Right lobe of liver (tissue), 6 donors: Measurements from ENCODE around the gene TJP3. TPM values are rescaled to one million over a fixed set of nuclear protein-coding genes. Genes with fewer than 3 reads are reported as not detected.

Source experiments
- ATAC-seq, 4 donors: fragments of 200-7000 bp; cut with Tn5 transposase; one replicate each; pipeline ENCODE4 v1.9.1; 2020; ENCODE audit warnings: mild to moderate bottlenecking in 4 of 4, moderate library complexity in 4 of 4
- DNase-seq, 3 donors: peaks; one replicate each; pipeline ENCODE4 v3.0.0-alpha.2; 2020
- H3K27ac ChIP-seq, 3 donors: fragments of 200-600 bp; one replicate each; pipeline ENCODE4 v1.8.0; 2022
- H3K27me3 ChIP-seq, 2 donors: fragments of 200-600 bp; one replicate each; pipeline ENCODE4 v1.8.0; 2022
- H3K36me3 ChIP-seq, 4 donors: fragments of 200-600 bp; sonication (generic) in 1 of 4; one replicate each; pipeline versions ENCODE4 v1.5.1 to v1.8.0; 2017 to 2022; ENCODE audit warnings: control low read depth in 1 of 4
- H3K4me1 ChIP-seq, 4 donors: fragments of 200-600 bp; sonication (generic) in 1 of 4; one replicate each; pipeline versions ENCODE4 v1.5.1 to v1.8.0; 2017 to 2022; ENCODE audit warnings: control low read depth in 1 of 4
- H3K4me3 ChIP-seq, 3 donors: fragments of 200-600 bp; one replicate each; pipeline ENCODE4 v1.8.0; 2022
- H3K9me3 ChIP-seq, 4 donors: fragments of 200-600 bp; sonication (generic) in 1 of 4; one replicate each; pipeline versions ENCODE4 v1.5.1 to v1.8.0; 2017 to 2022; ENCODE audit warnings: control low read depth in 1 of 4
- POLR2A ChIP-seq: fragments of 450-650 bp; IDR thresholded peaks from one replicate; pipeline ENCODE4 v1.6.1; 2017; ENCODE audit warnings: antibody characterized with exemption, mild to moderate bottlenecking
- WGBS: methylation state at CpG from one replicate; pipeline ENCODE4 v1.1.6; 2018; ENCODE audit warnings: low coverage, low lambda C conversion rate; ENCODE audit not compliant: insufficient coverage; ENCODE audit errors: missing lambda C conversion rate; 5-methylcytosine and 5-hydroxymethylcytosine counted together
- intact Hi-C, 2 donors: fragments of 100-400 bp; cut with DNase I; formaldehyde crosslinking; loops; one replicate each; pipeline versions ENCODE4 v1.11.2 to v1.14.1; 2022
- total RNA-seq, 6 experiments: library from RNA; depleted of rRNA in 2 of 6; stranded (reverse); fragments of >200 nt in 2 of 6; fragmentation: NEBNext Ultra II Directional in 3 of 6; extraction: Animal tissue kit (Norgen Biotek cat#: 25700) in 3 of 6; gene quantifications; one replicate each; pipeline versions ENCODE4 v1.1.0 to v1.2.4, GENCODE V29; 2016 to 2023
- TF ChIP-seq, protein P1 (sequence below), 4 donors: fragments of 200-600 bp in 3 of 4; fragments of 450-650 bp in 1 of 4; IDR thresholded peaks; one replicate each; pipeline versions ENCODE4 v1.5.1 to v1.8.0; 2016 to 2022; ENCODE audit warnings: antibody characterized with exemption in 4 of 4, mild to moderate bottlenecking in 2 of 4
- donor health status: DM: no; HTN: yes; CAD: no.
- donor health status: DM: no; HTN: no; CAD: no.
- donor health status: DM: no; HTN: no; CAD: no.
- donor health status: DM: no; HTN: yes; CAD: no.
- donor health status: DM: no; HTN: yes; CAD: no.

TJP3 gene
- total RNA-seq, 6 experiments from 2014 or later: 7.9 to 27.0 (median 16.5) TPM

DNA sequence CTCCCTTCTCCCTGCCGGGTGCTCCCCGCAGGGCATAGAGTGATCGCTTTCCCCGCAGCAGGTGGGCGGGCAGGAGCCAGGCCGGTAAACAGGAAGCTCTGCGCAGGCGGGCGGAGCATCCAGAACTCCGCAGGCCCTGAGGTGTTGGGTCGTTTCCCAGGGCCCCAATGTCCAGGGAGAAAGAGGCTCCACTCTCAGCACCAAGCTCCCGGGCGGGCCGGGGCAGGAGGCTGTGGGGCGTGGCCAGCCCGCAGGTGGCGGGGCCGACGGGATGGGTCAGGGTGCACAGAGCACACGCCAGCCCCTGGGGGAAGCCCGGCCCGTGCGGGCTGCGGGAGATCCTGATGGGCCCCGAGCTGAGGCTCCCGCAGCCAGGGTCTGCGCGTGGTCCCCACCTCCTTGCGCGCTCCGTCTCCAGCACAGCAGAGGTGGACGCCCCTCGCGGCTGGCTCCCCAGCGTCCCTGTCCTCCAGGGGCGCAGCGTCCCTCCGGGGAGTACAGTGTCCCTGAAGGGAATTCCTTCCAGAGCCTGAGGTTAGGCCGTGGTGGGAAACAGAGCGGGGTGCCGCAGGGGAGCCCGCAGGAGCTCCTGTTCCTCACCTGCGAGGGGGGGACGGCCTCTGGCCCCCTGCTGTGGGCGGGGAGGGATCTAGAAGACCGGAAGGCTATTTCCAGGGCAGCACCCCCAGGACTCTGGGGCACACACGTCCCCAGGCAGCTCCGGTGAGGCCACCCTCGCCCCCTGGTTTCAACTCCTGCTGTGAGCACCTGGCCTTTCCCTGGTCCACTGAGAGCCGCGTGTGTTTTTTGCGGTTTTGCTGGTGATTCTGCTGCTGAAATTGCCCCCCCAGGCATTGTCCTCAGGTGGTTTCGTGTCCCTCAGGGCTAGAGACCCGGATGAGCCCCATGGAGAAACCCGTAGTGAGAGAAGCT, 20.1 kb upstream of the TJP3 start:
- Histone ChIP-seq H3K36me3 (no peaks in the 10 kb centered on the region), H3K27ac (no peak overlapping the region), H3K4me1 (peaks cover 0 to 10% (median 0%) of the 10 kb centered on the region in 4 donors), H3K27me3 (no peaks in the 10 kb centered on the region), H3K9me3 (no peaks in the 10 kb centered on the region), H3K4me3 (peak overlapping the region in 2 of 3 donors; percentile 2 to 5)
- DNase-seq: peak; percentile 49 to 72 (median 50)
- WGBS: 75% methylated on average over 3 of the region's 55 CpGs
- peak; percentile 59 to 81 (median 62) for ATAC-seq
- TF ChIP-seq POLR2A: no peak
- TF ChIP-seq, protein P1, sequence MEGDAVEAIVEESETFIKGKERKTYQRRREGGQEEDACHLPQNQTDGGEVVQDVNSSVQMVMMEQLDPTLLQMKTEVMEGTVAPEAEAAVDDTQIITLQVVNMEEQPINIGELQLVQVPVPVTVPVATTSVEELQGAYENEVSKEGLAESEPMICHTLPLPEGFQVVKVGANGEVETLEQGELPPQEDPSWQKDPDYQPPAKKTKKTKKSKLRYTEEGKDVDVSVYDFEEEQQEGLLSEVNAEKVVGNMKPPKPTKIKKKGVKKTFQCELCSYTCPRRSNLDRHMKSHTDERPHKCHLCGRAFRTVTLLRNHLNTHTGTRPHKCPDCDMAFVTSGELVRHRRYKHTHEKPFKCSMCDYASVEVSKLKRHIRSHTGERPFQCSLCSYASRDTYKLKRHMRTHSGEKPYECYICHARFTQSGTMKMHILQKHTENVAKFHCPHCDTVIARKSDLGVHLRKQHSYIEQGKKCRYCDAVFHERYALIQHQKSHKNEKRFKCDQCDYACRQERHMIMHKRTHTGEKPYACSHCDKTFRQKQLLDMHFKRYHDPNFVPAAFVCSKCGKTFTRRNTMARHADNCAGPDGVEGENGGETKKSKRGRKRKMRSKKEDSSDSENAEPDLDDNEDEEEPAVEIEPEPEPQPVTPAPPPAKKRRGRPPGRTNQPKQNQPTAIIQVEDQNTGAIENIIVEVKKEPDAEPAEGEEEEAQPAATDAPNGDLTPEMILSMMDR (IDR thresholded peaks at IDR 0.05): no peak
- intact Hi-C loops: no loop called here

DNA sequence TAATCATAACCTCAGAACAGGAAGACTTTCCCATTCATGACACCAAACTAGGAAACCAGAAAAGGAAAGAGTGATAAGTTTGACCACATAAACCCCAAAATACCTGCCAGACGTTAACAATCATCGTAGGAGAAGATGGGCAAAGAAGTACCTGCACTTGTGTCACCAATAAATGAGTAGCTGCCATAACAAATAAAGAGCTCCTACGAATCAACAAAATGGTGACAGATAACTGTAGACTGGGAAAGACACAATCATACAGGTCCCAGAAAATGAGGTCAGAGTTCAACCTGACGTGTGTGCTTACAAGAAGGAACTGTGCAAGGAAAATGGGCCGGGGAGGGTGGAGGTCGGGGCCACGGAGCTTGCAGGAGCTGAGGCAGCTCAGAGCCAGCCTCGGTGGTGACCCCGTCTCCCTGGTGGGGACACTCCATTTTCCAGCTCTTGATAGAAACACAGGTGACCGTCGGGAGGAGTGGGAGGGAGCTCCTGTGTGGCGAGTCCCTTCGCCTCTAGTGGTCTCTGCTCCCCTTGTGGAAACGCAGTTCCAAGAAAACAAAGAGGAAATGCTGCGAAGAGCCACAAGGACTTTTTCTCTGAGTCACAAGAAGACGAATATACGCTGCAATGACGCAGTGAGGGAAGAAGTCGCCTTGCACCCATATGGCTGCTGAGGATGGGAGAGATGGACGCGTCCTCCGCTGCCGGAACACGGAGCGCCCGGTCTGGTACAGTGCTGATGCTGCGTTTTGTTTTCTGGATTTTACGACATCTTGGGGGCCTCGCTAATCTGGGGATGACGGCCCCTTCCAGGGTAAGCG, 17.4 kb upstream of the TJP3 start:
- H3K4me1 ChIP-seq: peaks cover 0 to 10% (median 0%) of the 10 kb centered on the region in 4 donors

DNA sequence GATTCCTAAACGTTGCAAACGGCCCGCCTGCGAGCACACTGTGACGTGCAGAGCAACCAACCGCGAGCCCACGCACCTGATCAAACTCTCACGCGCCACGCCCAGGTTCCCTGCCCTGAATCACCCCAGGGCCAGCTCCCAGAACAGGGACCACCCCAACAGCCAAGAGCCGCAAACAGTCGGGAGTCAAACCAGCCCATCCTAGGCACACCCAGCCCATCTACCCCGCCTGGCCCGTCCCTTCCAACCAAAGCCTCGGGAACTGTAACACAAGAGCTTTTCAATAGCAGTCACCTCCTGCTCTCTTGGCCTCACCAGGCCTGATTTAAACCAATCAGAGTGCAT, 16.8 kb upstream of the TJP3 start:
- no peaks in the 10 kb centered on the region for H3K36me3 ChIP-seq
- no peak overlapping the region for H3K4me3 ChIP-seq

More for the DNA sequence above, 17.4 kb upstream of the TJP3 start:
- Histone ChIP-seq H3K9me3 (no peaks in the 10 kb centered on the region), H3K27ac (no peak overlapping the region), H3K27me3 (no peaks in the 10 kb centered on the region), H3K4me3 (no peak overlapping the region), H3K36me3 (no peaks in the 10 kb centered on the region)
- ATAC-seq (no peak), DNase-seq (no peak)
- WGBS: 72% methylated on average over 11 of the region's 31 CpGs
- intact Hi-C loops: no loop called here
- TF ChIP-seq, protein P1 (IDR thresholded peaks at IDR 0.05): no peak
- TF ChIP-seq POLR2A: no peak

DNA sequence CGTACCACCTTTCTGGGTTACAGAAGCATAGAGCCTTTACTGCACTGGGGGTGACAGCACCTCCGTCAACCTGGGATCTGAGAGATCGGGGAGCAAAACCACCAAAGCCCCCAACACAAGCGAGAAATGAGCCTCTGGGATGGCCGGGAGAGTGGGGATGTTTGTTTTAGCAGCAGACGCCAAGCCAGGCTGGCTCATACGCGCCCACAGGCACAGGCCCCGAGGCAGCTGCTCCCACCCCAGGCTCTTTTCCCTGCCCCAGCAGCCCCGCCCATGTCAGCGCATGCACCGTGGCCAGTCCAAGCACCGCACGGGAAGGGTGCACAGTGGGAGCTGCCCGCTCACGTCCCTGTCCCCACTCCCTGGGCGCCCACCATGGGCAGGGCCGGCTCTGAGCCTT, 16.5 kb upstream of the TJP3 start:
- peaks cover 0 to 10% (median 0%) of the 10 kb centered on the region in 4 donors for H3K4me1 ChIP-seq
- ATAC-seq: no peak
- TF ChIP-seq, protein P1 (IDR thresholded peaks at IDR 0.05): no peak
- no peak for TF ChIP-seq POLR2A
- no peak for DNase-seq
- 100% methylated on average over 6 of the region's 18 CpGs for WGBS
- H3K4me3 ChIP-seq: no peak overlapping the region
- H3K27me3 ChIP-seq: no peaks in the 10 kb centered on the region
- intact Hi-C loops: no loop called here
- no peak overlapping the region for H3K27ac ChIP-seq
- no peaks in the 10 kb centered on the region for H3K36me3 ChIP-seq
- H3K9me3 ChIP-seq: no peaks in the 10 kb centered on the region

More for the DNA sequence above, 16.8 kb upstream of the TJP3 start:
- ATAC-seq (no peak), DNase-seq (peak in 1 of 3 donors; percentile 53)
- no peak overlapping the region for H3K27ac ChIP-seq
- no CpG with 5 or more reads among the region's 16 CpGs for WGBS
- H3K4me1 ChIP-seq: peaks cover 0 to 10% (median 0%) of the 10 kb centered on the region in 4 donors
- intact Hi-C loops: no loop called here
- H3K9me3 ChIP-seq: no peaks in the 10 kb centered on the region
- TF ChIP-seq, protein P1 (IDR thresholded peaks at IDR 0.05): no peak
- no peak for TF ChIP-seq POLR2A
- H3K27me3 ChIP-seq: no peaks in the 10 kb centered on the region
